GM19328 (cell line): Measurements from ENCODE around the gene GDF11.
A peak's percentile ranks its signal among the peaks of the same experiment; 100 is the strongest.

Source experiments
- ATAC-seq: cut with Tn5 transposase; IDR thresholded peaks from one replicate; pipeline ENCODE4 v1.9.1; 2021; ENCODE audit warnings: mild to moderate bottlenecking, moderate library complexity; ENCODE audit not compliant: unreplicated experiment

Gene GDF11

DNA sequence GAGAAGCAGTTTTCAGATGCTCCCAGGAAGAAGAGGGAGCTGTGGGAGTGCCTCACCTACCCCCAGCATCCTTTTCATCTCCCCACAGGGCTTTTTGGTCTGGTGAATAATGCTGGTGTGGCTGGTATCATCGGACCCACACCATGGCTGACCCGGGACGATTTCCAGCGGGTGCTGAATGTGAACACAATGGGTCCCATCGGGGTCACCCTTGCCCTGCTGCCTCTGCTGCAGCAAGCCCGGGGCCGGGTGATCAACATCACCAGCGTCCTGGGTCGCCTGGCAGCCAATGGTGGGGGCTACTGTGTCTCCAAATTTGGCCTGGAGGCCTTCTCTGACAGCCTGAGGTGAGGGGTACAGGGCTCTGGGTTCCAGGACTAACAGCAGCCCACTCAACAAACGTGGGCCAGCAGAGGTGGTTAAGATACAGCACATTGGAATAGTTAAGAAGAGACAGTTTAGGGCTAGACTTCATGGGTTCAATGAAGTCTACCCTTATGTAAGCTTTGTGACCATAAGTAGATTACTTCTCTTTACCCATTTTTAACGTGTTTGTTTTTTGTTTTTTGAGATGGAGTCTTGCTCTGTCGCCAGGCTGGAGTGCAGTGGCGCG, 21.2 kb upstream of the GDF11 start:
- ATAC-seq, result no peak

DNA sequence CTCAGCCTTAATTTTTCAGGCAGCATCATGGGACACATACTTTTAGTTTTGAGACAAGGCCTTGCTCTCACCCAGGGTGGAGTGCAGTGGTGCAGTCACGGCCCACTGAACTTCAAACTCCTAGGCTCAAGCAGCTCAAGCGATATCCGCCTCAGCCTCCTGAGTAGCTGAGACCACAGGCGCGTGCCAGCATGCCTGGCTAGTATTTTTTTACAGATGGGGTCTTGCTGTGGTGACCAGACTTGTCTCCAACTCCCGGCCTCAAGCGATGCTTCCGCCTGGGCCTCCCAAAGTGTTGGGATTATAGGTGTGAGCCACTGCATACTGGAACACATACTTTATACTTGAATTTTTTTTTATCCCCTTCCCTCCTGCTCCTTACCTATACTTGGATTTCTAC, 20.0 kb upstream of the GDF11 start:
- ATAC-seq, result no peak

- no peak for ATAC-seq
Observed at GRCh38 chr12:55723516-55724225, 19.3 kb upstream of the GDF11 start.

GRCh38 chr12:55724226-55724939, 18.5 kb upstream of the GDF11 start:
- no peak for ATAC-seq

DNA sequence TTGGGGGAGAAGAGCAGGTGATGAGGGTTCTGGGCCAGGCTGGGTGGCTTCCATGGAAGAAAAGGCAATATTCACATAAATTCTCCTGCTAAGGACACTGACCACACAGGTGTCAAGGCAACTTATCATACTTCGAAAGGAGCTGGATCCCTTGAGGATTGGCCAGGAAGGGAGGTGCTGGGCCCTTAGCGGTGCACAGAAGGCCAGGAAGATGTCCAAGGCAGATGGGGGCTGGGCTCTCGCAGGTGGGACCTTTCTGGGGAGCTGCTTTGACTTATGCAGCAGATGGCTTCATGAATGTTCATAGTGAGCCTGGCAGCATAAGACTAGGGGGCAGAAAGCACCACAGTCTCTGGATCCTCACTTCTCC, 18.0 kb upstream of the GDF11 start:
- no peak for ATAC-seq

DNA sequence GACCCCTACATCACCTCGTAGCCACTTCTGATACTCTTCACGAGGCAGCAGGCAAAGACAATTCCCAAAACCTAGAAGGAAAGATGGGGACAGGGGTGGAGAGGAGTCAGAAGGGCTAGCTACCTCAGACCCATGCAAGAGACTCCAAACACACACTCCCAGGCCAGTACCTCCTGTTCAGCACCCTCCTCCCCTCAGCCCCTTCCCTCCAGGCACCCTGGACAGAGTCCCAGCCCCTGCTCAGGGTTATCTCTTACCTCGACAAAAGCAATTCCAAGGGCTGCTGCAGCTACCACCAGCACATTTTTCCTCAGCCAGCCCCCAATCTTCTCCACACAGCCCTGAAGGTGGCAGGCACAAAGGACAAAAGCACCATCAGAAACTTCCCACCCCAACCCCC, 17.4 kb upstream of the GDF11 start:
- no peak for ATAC-seq

DNA sequence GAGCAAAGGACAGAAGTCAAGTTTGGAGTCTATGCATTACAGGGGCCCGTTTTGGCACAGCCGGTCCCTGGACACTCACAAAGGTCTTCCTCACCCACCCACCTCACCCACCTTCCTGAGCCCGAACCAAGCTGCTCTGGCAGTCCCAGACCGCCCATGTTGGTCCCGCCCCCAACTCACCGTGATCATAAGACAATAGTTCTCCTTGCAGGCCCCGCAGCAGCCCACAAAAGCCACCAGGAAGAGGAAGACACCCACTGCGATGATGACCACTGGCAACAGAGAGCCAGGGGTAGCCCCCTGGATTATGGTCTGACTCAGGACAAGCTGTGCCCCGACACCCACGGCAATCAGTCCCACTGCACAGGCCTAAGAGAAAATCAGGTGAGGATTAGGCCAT, 16.0 kb upstream of the GDF11 start:
- ATAC-seq, result no peak

GRCh38 chr12:55727643-55728185, 15.2 kb upstream of the GDF11 start:
- ATAC-seq, result no peak

- peak; percentile 11 for ATAC-seq
Observed at GRCh38 chr12:55728186-55728938, 14.6 kb upstream of the GDF11 start.

DNA sequence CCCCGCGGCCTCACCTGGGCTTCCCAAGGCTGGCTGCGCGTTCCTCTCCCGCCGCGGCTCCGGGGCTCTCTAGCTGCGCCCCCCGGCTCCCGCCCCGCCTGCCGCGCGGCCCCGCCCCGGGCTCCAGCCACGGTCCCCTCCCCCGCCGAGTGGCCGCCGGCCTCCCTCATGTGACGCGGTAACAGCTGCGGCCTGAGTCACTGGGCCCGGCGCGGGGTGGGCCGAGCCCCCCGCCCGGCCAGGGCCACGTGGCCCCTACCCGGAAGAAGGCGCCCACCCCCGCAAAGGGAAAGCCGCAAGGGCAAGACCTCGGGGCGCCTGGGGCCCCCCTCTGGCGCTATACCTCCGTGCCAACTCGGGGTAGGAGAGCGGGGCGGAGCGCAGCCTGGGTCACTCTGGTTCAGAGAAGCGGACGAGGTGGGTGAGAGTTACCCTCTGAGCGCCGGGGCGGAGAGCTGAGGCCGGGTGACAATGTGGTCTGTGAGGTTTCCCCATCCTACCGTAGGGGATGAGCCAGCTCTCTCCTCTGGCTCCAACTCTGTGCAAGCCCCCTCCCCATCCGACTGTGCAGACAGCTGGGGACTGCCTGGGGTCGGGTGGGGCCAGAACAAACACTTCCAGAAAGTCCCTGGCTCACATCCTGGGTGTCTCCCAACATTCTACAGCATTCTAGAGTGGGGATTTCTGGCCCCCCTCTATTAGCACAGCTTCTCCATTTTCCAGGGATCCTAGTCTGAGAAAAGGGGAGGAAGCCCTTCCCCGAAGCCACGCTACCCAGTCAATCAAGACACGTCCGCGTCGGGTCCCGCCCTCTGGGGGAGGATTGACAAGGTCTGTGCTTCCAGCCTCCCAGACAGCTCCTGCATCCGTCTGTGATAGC, 13.7 kb upstream of the GDF11 start, which contains the start of gene CD63:
Gene CD63 (minus strand): TSS at position 71 of the 880 bp plus-strand sequence. CDS start 668 bp downstream, outside the sequence.
- peak; percentile 48 for ATAC-seq

DNA sequence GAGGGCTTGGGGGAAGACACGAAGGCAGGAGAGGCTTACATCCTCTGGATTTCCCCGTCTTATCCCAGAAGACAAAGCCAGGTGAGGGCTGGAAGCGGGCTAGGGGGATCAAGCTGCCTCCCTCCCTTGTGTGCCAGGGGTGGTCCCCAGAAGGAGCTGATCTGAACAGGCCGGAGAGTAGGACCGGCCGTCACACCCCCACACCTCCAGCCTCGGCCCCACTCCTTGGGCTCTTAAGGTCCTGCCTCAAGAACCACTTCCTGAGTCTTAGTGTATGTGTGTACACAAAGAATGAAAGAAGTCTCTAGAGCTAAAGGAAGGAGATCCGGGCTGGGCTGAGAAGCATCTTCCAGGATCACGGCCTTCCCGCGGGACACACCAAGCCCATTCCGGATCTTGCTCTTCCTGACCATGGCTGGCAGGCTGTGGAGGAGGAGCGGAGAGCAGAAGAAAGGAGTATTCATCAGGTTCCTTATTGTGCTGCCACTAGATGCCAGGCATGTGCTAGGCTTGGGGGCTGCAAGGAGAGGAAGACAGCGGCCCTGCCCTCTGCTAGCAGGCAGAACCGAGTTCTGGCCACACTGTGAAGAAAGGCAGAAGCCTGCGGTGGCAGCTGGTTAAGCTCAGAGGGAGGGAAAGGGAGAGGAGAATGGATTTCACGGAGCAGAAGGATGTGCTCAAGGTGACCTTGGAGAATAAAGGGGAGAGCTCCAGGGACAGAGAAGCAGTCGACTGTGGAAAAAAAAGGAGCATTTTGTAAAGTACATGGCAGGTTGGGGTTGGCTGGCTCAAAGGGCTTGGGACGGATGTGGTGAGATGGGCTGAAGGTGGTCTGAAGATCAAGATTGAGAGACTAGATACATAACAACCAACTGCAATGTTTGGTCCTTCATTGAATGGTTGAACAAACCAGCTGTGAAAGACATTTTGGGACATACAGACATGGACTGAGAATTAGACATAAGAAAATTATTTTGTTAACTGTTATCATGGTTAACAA, 12.8 kb upstream of the GDF11 start:
- ATAC-seq, result peak; percentile 33

DNA sequence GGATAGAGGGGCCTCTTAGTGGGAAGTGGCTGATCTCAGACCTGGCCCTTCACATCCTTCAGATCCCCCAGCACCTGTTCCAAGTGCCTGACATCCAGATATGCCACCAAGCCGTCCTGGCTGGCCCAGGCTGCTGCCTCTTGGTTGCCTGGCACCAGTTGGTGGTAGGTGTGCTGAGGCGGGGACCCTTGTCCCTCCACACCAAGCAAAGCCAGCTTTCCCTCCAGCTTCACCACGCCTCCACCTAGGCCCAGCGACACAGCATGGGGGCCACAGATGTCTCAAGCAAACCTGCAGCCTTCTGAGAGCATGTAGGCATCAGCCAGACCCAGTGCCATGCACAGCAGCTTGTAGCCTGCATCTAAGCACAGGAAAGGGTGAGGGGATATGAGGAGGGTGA, 10.6 kb upstream of the GDF11 start:
- no peak for ATAC-seq

DNA sequence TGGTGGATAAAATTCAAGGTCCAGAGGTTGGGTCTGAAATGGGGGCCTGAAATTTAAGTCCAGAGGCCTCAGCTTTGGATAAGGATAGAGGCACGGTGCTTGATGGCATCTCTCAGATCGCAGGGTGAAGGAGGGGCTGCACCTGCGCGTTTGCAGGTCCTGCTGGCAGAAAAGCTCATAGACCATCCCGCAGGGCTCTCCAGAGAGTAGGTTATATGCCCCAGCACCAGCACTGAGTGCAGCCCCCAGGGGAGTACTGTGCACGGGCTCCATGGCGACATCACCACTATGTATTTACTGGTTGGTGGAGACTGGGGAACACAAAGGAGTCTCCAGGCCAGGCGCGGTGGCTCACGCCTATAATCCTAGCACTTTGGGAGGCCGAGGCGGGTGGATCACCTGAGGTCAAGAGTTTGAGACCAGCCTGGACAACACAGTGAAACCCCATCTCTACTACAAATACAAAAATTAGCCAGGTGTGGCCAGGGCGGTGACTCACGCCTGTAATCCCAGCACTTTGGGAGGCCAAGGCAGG, 9.8 kb upstream of the GDF11 start:
- no peak for ATAC-seq

GRCh38 chr12:55733858-55734257, 9.1 kb upstream of the GDF11 start:
- no peak for ATAC-seq

DNA sequence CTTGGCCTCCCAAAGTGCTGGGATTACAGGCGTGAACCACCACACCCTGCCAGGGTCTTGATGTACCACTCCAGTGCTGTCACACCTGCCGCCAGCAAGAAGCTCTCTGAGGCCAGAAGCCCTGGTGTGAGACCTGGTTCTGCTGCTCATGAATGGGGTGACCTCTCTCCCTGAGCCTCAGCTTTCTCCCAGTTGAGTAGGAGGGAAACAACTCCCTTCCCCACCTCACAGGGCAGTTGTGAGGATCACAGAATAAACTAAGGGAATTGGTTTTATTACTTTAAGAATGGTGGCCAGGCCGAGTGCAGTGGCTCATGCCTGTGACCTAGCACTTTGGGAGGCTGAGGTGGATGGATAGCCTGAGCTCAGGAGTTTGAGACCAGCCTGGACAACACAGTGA, 8.3 kb upstream of the GDF11 start:
- ATAC-seq, result no peak

- no peak for ATAC-seq
Observed at GRCh38 chr12:55736076-55736475, 6.8 kb upstream of the GDF11 start.

- ATAC-seq, result no peak
Observed at GRCh38 chr12:55736780-55737580, 5.9 kb upstream of the GDF11 start.

DNA sequence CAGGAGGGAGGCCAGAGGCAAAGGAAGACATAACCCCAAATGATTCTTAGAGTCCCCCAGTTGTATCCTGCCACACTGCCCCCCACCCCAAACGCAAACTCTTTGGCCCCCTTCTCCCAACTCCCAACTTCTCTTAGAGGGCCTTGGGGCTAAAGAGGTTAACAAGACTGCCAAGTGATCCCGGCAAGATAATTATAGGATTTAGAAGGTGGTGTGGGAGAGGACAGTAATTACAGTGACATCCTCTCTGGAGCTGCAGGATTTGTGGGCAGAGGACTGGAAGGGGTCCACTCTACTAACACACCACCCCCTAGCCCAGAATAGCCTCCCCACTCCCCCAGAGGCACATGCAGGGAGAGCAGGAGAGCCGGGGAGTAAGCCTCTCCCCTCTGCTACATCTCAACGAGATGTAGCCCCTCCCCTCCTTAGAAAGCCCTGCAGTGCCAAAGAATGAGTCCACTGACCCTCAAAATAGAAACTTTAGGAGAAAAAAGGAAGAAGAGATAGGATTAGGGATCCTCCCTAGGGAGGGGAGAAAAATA, 5.3 kb upstream of the GDF11 start:
- ATAC-seq, result no peak
